BJ (cell line): ENCODE measurements around the gene IGLL5. TPM values are rescaled to one million over a fixed set of nuclear protein-coding genes. Genes with fewer than 3 reads are reported as not detected.

ENCODE experiments used
- CTCF ChIA-PET: fragments of 350-600 bp; formaldehyde crosslinking; extraction: SDS; loops from one replicate; lab custom pipeline; 2021; ENCODE audit warnings: antibody characterized with exemption, inconsistent platforms; lab: Yijun Ruan, JAX
- POLR2A ChIA-PET: fragments of 300-600 bp; sonication (Branson Sonifier 250); formaldehyde crosslinking; extraction: SDS; loops from one replicate; lab custom pipeline; 2021; ENCODE audit warnings: antibody characterized with exemption; lab: Charles Lee
- DNase-seq: peaks from one replicate; pipeline ENCODE4 v3.0.0-alpha.2; 2011; ENCODE audit warnings: low read depth
- H3K27me3 ChIP-seq: 2 replicates; pipeline ENCODE4 v1.6.0; 2011; ENCODE audit warnings: low read length; ENCODE audit not compliant: control insufficient read depth, insufficient read depth
- H3K36me3 ChIP-seq: 2 replicates; pipeline ENCODE4 v1.5.1; 2011; ENCODE audit warnings: low read length; ENCODE audit not compliant: control insufficient read depth, insufficient read depth
- H3K4me3 ChIP-seq: 2 replicates; pipeline ENCODE4 v1.5.1; 2011; ENCODE audit warnings: low read depth, mild to moderate bottlenecking, control low read depth, low read length
- CTCF ChIP-seq: IDR thresholded peaks from 2 replicates; pipeline ENCODE4 v1.5.1; 2011; ENCODE audit warnings: low read depth, mild to moderate bottlenecking, control low read depth, inconsistent platforms, low read length, moderate library complexity; ENCODE audit not compliant: insufficient read depth
- polyA plus RNA-seq: library from polyadenylated mRNA; depleted of rRNA; stranded (reverse); fragments of >200 nt; gene quantifications from 2 replicates; pipeline ENCODE4 v1.2.3, GENCODE V29; 2011

The IGLL5 gene
- polyA plus RNA-seq, 1 experiment, result not detected

- Histone ChIP-seq H3K36me3 (no peaks in the 10 kb centered on the region), H3K27me3 (peaks cover 5% of the 10 kb centered on the region), H3K4me3 (no peak overlapping the region)
- TF ChIP-seq CTCF, result no peak
- no peak for DNase-seq
- POLR2A ChIA-PET, result no interaction called here
- CTCF ChIA-PET, result interaction anchor here (2.4 to 6.8 kb wide), 2 partner anchors 10 to 97 kb away, joined by 23 to 66 read pairs; no protein-coding TSS in a partner anchor
These were observed 29.1 kb upstream of the IGLL5 start for GRCh38 chr22:22858559-22858937.

GRCh38 chr22:22863001-22863400, 24.6 kb upstream of the IGLL5 start:
- ChIA-PET CTCF (interaction anchor here (0.5 to 3.1 kb wide), 6 partner anchors 14 to 113 kb away, joined by 3 to 13 read pairs (median 4); no protein-coding TSS in a partner anchor), POLR2A (no interaction called here)
- peaks cover 3% of the 10 kb centered on the region for H3K27me3 ChIP-seq
- no peak for DNase-seq
- no peaks in the 10 kb centered on the region for H3K36me3 ChIP-seq
- no peak overlapping the region for H3K4me3 ChIP-seq
- TF ChIP-seq CTCF, result no peak

GRCh38 chr22:22865311-22866072, 22.1 kb upstream of the IGLL5 start:
- Histone ChIP-seq H3K36me3 (no peaks in the 10 kb centered on the region), H3K4me3 (no peak overlapping the region), H3K27me3 (peaks cover 4% of the 10 kb centered on the region)
- CTCF ChIA-PET, result interaction anchor here (0.8 to 1.5 kb wide), 5 partner anchors 10 to 263 kb away, joined by 3 to 8 read pairs (median 4); no protein-coding TSS in a partner anchor
- POLR2A ChIA-PET, result no interaction called here
- no peak for TF ChIP-seq CTCF
- no peak for DNase-seq

- DNase-seq, result no peak
- Histone ChIP-seq H3K4me3 (no peak overlapping the region), H3K36me3 (no peaks in the 10 kb centered on the region), H3K27me3 (peaks cover 4% of the 10 kb centered on the region)
- CTCF ChIA-PET, result interaction anchor here (0.8 to 1.5 kb wide), 3 partner anchors 11 to 261 kb away, joined by 4 to 8 read pairs (median 4); no protein-coding TSS in a partner anchor
- POLR2A ChIA-PET, result no interaction called here
- TF ChIP-seq CTCF, result no peak
These were observed 21.1 kb upstream of the IGLL5 start for GRCh38 chr22:22866381-22867111.
